WTC11 (cell line): ENCODE results near the gene NTN3. TPM values are rescaled to one million over a fixed set of nuclear protein-coding genes. Genes with fewer than 3 reads are reported as not detected.

Experiments used
- ATAC-seq: fragments of 200-7000 bp; cut with Tn5 transposase; 2 replicates; pipeline ENCODE4 v1.10.0; 2021; ENCODE audit warnings: mild to moderate bottlenecking, moderate library complexity
- CTCF ChIA-PET: fragments of 300-600 bp; sonication (Branson Sonifier 250); formaldehyde crosslinking; loops from one replicate; lab custom pipeline; 2021; ENCODE audit warnings: antibody characterized with exemption; lab: Charles Lee
- POLR2A ChIA-PET: fragments of 350-600 bp; sonication (Branson Sonifier 250); formaldehyde crosslinking; loops from one replicate; lab custom pipeline; 2021; ENCODE audit warnings: antibody characterized with exemption; lab: Charles Lee
- DNase-seq: peaks from one replicate; pipeline ENCODE4 v3.0.0; 2021; ENCODE audit warnings: low spot score
- H3K27ac Mint-ChIP-seq: 2 replicates; pipeline ENCODE4 v1.8.0; 2021; ENCODE audit warnings: mixed read lengths
- H3K27me3 Mint-ChIP-seq: 2 replicates; pipeline ENCODE4 v1.8.0; 2021; ENCODE audit warnings: low read depth, mild to moderate bottlenecking, moderate library complexity, mixed read lengths
- H3K36me3 Mint-ChIP-seq: 2 replicates; pipeline ENCODE4 v1.8.0; 2021; ENCODE audit warnings: mixed read lengths
- H3K4me1 Mint-ChIP-seq: 2 replicates; pipeline ENCODE4 v1.8.0; 2022; ENCODE audit warnings: mixed read lengths
- H3K4me3 Mint-ChIP-seq: 2 replicates; pipeline ENCODE4 v1.8.0; 2021; ENCODE audit warnings: mild to moderate bottlenecking, moderate library complexity, mixed read lengths
- H3K9me3 Mint-ChIP-seq: 2 replicates; pipeline ENCODE4 v1.8.0; 2021; ENCODE audit warnings: mixed read lengths
- ATF1 ChIP-seq: sonication (generic); formaldehyde crosslinking; IDR thresholded peaks from 2 replicates; pipeline ENCODE4 v1.8.1; 2023; ENCODE audit warnings: mild to moderate bottlenecking, moderate library complexity, missing genetic modification reagents
- ATF3 ChIP-seq: sonication (generic); formaldehyde crosslinking; conservative IDR thresholded peaks from 2 replicates; pipeline ENCODE4 v1.8.1; 2022; ENCODE audit warnings: mild to moderate bottlenecking, missing genetic modification reagents
- CTCF ChIP-seq: fragments of 200-600 bp; IDR thresholded peaks from 2 replicates; pipeline ENCODE4 v1.8.0; 2022; ENCODE audit warnings: antibody characterized with exemption
- E2F4 ChIP-seq: sonication (generic); formaldehyde crosslinking; IDR thresholded peaks from 2 replicates; pipeline ENCODE4 v1.8.1; 2022; ENCODE audit warnings: low read depth, mild to moderate bottlenecking, moderate library complexity, missing genetic modification reagents, borderline replicate concordance
- ESRRA ChIP-seq: sonication (generic); formaldehyde crosslinking; IDR thresholded peaks from 2 replicates; pipeline ENCODE4 v1.8.1; 2022; ENCODE audit warnings: mild to moderate bottlenecking, missing genetic modification reagents, borderline replicate concordance
- FOXP1 ChIP-seq: sonication (generic); formaldehyde crosslinking; IDR thresholded peaks from 2 replicates; pipeline ENCODE4 v1.8.0; 2022; ENCODE audit warnings: missing genetic modification reagents, mild to moderate bottlenecking, moderate library complexity, borderline replicate concordance
- GTF2I ChIP-seq: fragments of 250-450 bp; sonication (Bioruptor Pico); conservative IDR thresholded peaks from 2 replicates; pipeline ENCODE4 v1.4.0; 2021; ENCODE audit warnings: mild to moderate bottlenecking
- IRF2 ChIP-seq: sonication (generic); formaldehyde crosslinking; IDR thresholded peaks from 2 replicates; pipeline ENCODE4 v1.8.0; 2022; ENCODE audit warnings: low read depth, missing genetic modification reagents, borderline replicate concordance
- JUN ChIP-seq: sonication (generic); formaldehyde crosslinking; IDR thresholded peaks from 2 replicates; pipeline ENCODE4 v1.8.0; 2023; ENCODE audit warnings: mild to moderate bottlenecking, missing genetic modification reagents
- MXD4 ChIP-seq: fragments of 250-450 bp; sonication (Bioruptor Pico); IDR thresholded peaks from 2 replicates; pipeline ENCODE4 v1.8.0; 2021; ENCODE audit warnings: mild to moderate bottlenecking, moderate library complexity, borderline replicate concordance
- MYBL2 ChIP-seq: sonication (generic); formaldehyde crosslinking; IDR thresholded peaks from 2 replicates; pipeline ENCODE4 v1.8.1; 2023; ENCODE audit warnings: mild to moderate bottlenecking, moderate library complexity, missing genetic modification reagents
- OVOL2 ChIP-seq: fragments of 250-450 bp; sonication (Bioruptor Pico); IDR thresholded peaks from 2 replicates; pipeline ENCODE4 v1.9.0; 2021; ENCODE audit warnings: mild to moderate bottlenecking, borderline replicate concordance
- PRRX2 ChIP-seq: fragments of 250-450 bp; sonication (Bioruptor Pico); IDR thresholded peaks from 2 replicates; pipeline ENCODE4 v1.8.0; 2021; ENCODE audit warnings: mild to moderate bottlenecking
- RELA ChIP-seq: sonication (generic); formaldehyde crosslinking; IDR thresholded peaks from 2 replicates; pipeline ENCODE4 v1.8.1; 2022; ENCODE audit warnings: missing genetic modification reagents, mild to moderate bottlenecking, borderline replicate concordance
- SMAD3 ChIP-seq: sonication (generic); formaldehyde crosslinking; IDR thresholded peaks from 2 replicates; pipeline ENCODE4 v1.8.0; 2022; ENCODE audit warnings: missing genetic modification reagents, mild to moderate bottlenecking, borderline replicate concordance
- TEAD4 ChIP-seq: sonication (generic); formaldehyde crosslinking; IDR thresholded peaks from 2 replicates; pipeline ENCODE4 v1.8.0; 2022; ENCODE audit warnings: mild to moderate bottlenecking, missing genetic modification reagents
- ZBTB21 ChIP-seq: sonication (generic); formaldehyde crosslinking; IDR thresholded peaks from 2 replicates; pipeline ENCODE4 v1.8.1; 2023; ENCODE audit warnings: mild to moderate bottlenecking, missing genetic modification reagents, borderline replicate concordance
- ZBTB43 ChIP-seq: sonication (generic); formaldehyde crosslinking; IDR thresholded peaks from 2 replicates; pipeline ENCODE4 v1.8.1; 2023; ENCODE audit warnings: mild to moderate bottlenecking, missing genetic modification reagents
- ZNF121 ChIP-seq: sonication (generic); formaldehyde crosslinking; IDR thresholded peaks from 2 replicates; pipeline ENCODE4 v1.8.0; 2023; ENCODE audit warnings: missing genetic modification reagents
- ZNF263 ChIP-seq: sonication (generic); formaldehyde crosslinking; IDR thresholded peaks from 2 replicates; pipeline ENCODE4 v1.8.1; 2022; ENCODE audit warnings: low read depth, mild to moderate bottlenecking, moderate library complexity, missing genetic modification reagents
- ZNF317 ChIP-seq: sonication (generic); formaldehyde crosslinking; IDR thresholded peaks from 2 replicates; pipeline ENCODE4 v1.8.1; 2023; ENCODE audit warnings: low read depth, mild to moderate bottlenecking, moderate library complexity, missing genetic modification reagents, borderline replicate concordance
- ZNF416 ChIP-seq: fragments of 250-450 bp; sonication (Bioruptor Pico); IDR thresholded peaks from 2 replicates; pipeline ENCODE4 v1.9.0; 2021; ENCODE audit warnings: mild to moderate bottlenecking, inconsistent platforms
- total RNA-seq: library from RNA; stranded (reverse); gene quantifications from 3 replicates; pipeline ENCODE4 v1.2.3, GENCODE V29; 2021
- TF ChIP-seq, protein P1 (sequence below): fragments of 250-450 bp; sonication (Bioruptor Pico); conservative IDR thresholded peaks from 2 replicates; pipeline ENCODE4 v1.9.0; 2021; ENCODE audit warnings: mild to moderate bottlenecking
- TF ChIP-seq, protein P2 (sequence below): sonication (generic); formaldehyde crosslinking; IDR thresholded peaks from 2 replicates; pipeline ENCODE4 v1.8.1; 2023; ENCODE audit warnings: mild to moderate bottlenecking, missing genetic modification reagents, moderate library complexity
- TF ChIP-seq, protein P3 (sequence below): sonication (generic); formaldehyde crosslinking; IDR thresholded peaks from 2 replicates; pipeline ENCODE4 v1.8.1; 2023; ENCODE audit warnings: mild to moderate bottlenecking, moderate library complexity, missing genetic modification reagents
- TF ChIP-seq, protein P4 (sequence below): fragments of 250-450 bp; sonication (Bioruptor Pico); IDR thresholded peaks from 2 replicates; pipeline ENCODE4 v1.9.0; 2021; ENCODE audit warnings: mild to moderate bottlenecking

NTN3 gene
- total RNA-seq, 1 experiment from 2014 or later = 0.92 TPM

DNA sequence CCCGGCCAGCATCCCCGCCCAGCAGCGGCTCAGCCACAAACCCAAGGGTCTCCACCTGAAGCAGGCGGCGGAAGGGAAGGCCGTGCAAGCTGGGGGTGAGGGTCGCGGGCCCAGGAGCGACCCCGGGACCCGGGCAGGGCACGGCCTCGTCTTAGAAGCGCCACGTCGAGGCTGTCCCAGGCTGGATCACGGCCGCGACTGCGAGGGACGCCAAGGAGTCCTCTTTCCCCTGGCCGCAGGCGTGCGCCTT is 42.4 kb upstream of the NTN3 start:
- Mint-ChIP-seq H3K27ac (no peak overlapping the region), H3K36me3 (peaks cover 29% of the 10 kb centered on the region), H3K4me1 (peaks cover 23% of the 10 kb centered on the region), H3K4me3 (peak overlapping the region; percentile 80), H3K27me3 (peaks cover 11% of the 10 kb centered on the region), H3K9me3 (no peaks in the 10 kb centered on the region)
- DNase-seq (no peak), ATAC-seq (no peak)
- ChIA-PET CTCF (interaction anchor here (0.5 to 3.7 kb wide), 13 partner anchors 9 to 234 kb away, joined by 3 to 32 read pairs (median 5); partner anchors contain the start of gene ECI1), POLR2A (interaction anchor here (0.9 to 1.1 kb wide), 2 partner anchors 31 to 46 kb away, joined by 3 to 4 read pairs; partner anchors contain the start of genes TBC1D24 and TEDC2)
- TF ChIP-seq MYBL2 (no peak), MXD4 (CRISPR knock-in tag) (no peak), ZBTB21 (CRISPR knock-in tag) (no peak), CTCF (no peak), TEAD4 (CRISPR knock-in tag) (no peak), SMAD3 (CRISPR knock-in tag) (0 out of 2 replicates have a peak, but pooled peaks have one; percentile 89), ZNF416 (peak; percentile 4; the same call in 1 of the 2 replicates), ZNF263 (peak; percentile 56; the same call in 1 of the 2 replicates), IRF2 (CRISPR knock-in tag) (no peak), ZBTB43 (CRISPR knock-in tag) (no peak), ZNF121 (0 out of 2 replicates have a peak, but pooled peaks have one; percentile 9), E2F4 (CRISPR knock-in tag) (no peak), FOXP1 (no peak; the same call in 1 of the 2 replicates), OVOL2 (CRISPR knock-in tag) (no peak), GTF2I (CRISPR knock-in tag) (no peak), ZNF317 (CRISPR knock-in tag) (no peak), PRRX2 (CRISPR knock-in tag) (0 out of 2 replicates have a peak, but pooled peaks have one; percentile 72), ESRRA (CRISPR knock-in tag) (0 out of 2 replicates have a peak, but pooled peaks have one; percentile 72), ATF1 (CRISPR knock-in tag) (peak; percentile 84; the same call in 1 of the 2 replicates), JUN (CRISPR knock-in tag) (no peak), ATF3 (CRISPR knock-in tag) (no peak), RELA (CRISPR knock-in tag) (peak; percentile 51; the same call in 1 of the 2 replicates)
- TF ChIP-seq, protein P1, sequence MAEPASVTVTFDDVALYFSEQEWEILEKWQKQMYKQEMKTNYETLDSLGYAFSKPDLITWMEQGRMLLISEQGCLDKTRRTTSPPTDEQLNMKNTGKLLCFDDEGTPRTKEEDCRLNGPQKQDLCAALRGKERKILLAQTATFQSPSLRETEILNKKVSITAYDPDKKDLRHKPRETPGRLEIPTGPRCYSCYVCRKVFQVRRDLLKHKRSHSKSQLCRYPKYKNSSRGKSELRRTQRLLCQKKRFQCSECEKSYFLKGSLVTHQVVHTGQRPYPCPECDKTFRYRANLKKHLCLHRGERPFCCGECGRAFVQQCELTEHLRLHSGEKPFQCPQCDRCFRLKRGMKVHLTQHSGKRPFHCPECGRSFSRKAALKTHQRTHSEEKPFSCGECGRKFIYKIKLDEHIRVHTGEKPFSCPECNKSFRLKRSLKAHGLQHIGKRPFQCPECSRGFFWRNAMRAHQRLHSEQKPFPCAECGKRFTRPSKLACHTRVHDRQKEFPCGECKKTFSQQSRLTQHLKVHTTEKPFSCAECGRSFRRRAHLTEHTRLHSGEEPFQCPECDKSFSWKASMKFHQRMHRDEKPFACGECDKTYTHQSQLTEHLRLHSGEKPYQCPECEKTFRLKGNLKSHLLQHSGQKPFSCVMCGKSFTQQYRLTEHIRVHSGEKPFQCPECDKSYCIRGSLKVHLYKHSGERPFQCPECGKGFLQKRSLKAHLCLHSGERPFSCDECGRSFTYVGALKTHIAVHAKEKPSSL (CRISPR knock-in tag) = no peak
- TF ChIP-seq, protein P2, sequence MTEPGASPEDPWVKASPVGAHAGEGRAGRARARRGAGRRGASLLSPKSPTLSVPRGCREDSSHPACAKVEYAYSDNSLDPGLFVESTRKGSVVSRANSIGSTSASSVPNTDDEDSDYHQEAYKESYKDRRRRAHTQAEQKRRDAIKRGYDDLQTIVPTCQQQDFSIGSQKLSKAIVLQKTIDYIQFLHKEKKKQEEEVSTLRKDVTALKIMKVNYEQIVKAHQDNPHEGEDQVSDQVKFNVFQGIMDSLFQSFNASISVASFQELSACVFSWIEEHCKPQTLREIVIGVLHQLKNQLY (CRISPR knock-in tag) = 0 out of 2 replicates have a peak, but pooled peaks have one; percentile 55
- TF ChIP-seq, protein P3, sequence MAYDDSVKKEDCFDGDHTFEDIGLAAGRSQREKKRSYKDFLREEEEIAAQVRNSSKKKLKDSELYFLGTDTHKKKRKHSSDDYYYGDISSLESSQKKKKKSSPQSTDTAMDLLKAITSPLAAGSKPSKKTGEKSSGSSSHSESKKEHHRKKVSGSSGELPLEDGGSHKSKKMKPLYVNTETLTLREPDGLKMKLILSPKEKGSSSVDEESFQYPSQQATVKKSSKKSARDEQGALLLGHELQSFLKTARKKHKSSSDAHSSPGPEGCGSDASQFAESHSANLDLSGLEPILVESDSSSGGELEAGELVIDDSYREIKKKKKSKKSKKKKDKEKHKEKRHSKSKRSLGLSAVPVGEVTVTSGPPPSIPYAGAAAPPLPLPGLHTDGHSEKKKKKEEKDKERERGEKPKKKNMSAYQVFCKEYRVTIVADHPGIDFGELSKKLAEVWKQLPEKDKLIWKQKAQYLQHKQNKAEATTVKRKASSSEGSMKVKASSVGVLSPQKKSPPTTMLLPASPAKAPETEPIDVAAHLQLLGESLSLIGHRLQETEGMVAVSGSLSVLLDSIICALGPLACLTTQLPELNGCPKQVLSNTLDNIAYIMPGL (CRISPR knock-in tag) = no peak; the same call in 1 of the 2 replicates
- TF ChIP-seq, protein P4, sequence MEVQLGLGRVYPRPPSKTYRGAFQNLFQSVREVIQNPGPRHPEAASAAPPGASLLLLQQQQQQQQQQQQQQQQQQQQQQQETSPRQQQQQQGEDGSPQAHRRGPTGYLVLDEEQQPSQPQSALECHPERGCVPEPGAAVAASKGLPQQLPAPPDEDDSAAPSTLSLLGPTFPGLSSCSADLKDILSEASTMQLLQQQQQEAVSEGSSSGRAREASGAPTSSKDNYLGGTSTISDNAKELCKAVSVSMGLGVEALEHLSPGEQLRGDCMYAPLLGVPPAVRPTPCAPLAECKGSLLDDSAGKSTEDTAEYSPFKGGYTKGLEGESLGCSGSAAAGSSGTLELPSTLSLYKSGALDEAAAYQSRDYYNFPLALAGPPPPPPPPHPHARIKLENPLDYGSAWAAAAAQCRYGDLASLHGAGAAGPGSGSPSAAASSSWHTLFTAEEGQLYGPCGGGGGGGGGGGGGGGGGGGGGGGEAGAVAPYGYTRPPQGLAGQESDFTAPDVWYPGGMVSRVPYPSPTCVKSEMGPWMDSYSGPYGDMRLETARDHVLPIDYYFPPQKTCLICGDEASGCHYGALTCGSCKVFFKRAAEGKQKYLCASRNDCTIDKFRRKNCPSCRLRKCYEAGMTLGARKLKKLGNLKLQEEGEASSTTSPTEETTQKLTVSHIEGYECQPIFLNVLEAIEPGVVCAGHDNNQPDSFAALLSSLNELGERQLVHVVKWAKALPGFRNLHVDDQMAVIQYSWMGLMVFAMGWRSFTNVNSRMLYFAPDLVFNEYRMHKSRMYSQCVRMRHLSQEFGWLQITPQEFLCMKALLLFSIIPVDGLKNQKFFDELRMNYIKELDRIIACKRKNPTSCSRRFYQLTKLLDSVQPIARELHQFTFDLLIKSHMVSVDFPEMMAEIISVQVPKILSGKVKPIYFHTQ = no peak
